IMR-90 (cell line): Measurements from ENCODE around the gene SLIT1. TPM values are rescaled to one million over a fixed set of nuclear protein-coding genes. Genes with fewer than 3 reads are reported as not detected.

Experiments
- ATAC-seq: fragments of 200-7000 bp; cut with Tn5 transposase; 2 replicates; pipeline ENCODE4 v1.9.1; 2020; ENCODE audit warnings: low read depth, mild to moderate bottlenecking, moderate library complexity
- BruUV-seq: library from RNA; stranded (reverse); fragments of 400-500 nt; replicated peaks from 2 replicates; lab custom pipeline; 2021; lab: Mats Ljungman, UMichigan
- CTCF ChIA-PET: fragments of 300-600 bp; formaldehyde crosslinking; extraction: SDS; loops from one replicate; lab custom pipeline; 2021; ENCODE audit warnings: antibody characterized with exemption; lab: Yijun Ruan, JAX
- POLR2A ChIA-PET: fragments of 300-600 bp; sonication (Branson Sonifier 250); formaldehyde crosslinking; loops from one replicate; lab custom pipeline; 2022; ENCODE audit warnings: antibody characterized with exemption; ENCODE audit not compliant: unreplicated experiment; lab: Charles Lee
- DNase-seq: peaks from one replicate; pipeline ENCODE4 v3.0.0; 2013
- H2AFZ ChIP-seq: replicated peaks from 2 replicates; pipeline ENCODE3; 2013; ENCODE audit warnings: low read length, mild to moderate bottlenecking; ENCODE audit not compliant: poor library complexity
- H2AK5ac ChIP-seq: 2 replicates; pipeline ENCODE4 v1.6.1; 2013; ENCODE audit warnings: low read depth, low read length, inconsistent platforms
- H2AK9ac ChIP-seq: replicated peaks from 2 replicates; pipeline ENCODE3; 2013; ENCODE audit warnings: mild to moderate bottlenecking, low read depth, low read length, moderate library complexity; ENCODE audit not compliant: poor library complexity
- H2BK120ac ChIP-seq: 2 replicates; pipeline ENCODE4 v1.6.1; 2013; ENCODE audit warnings: low read depth, low read length, inconsistent platforms
- H2BK15ac ChIP-seq: 3 replicates; pipeline ENCODE4 v1.6.1; 2013; ENCODE audit warnings: low read depth, low read length, inconsistent platforms
- H2BK20ac ChIP-seq: 2 replicates; pipeline ENCODE4 v1.6.1; 2013; ENCODE audit warnings: low read depth, mild to moderate bottlenecking, inconsistent platforms, low read length, moderate library complexity
- H2BK5ac ChIP-seq: 2 replicates; pipeline ENCODE4 v1.6.1; 2013; ENCODE audit warnings: mild to moderate bottlenecking, low read depth, low read length, inconsistent platforms; ENCODE audit not compliant: poor library complexity, severe bottlenecking
- H3K14ac ChIP-seq: replicated peaks from 2 replicates; pipeline ENCODE4 v1.6.1; 2013; ENCODE audit warnings: low read depth, low read length, inconsistent platforms
- H3K18ac ChIP-seq: 2 replicates; pipeline ENCODE4 v1.6.1; 2013; ENCODE audit warnings: low read depth, low read length, control low read depth
- H3K23ac ChIP-seq: 2 replicates; pipeline ENCODE4 v1.6.1; 2013; ENCODE audit warnings: low read depth, low read length, inconsistent platforms
- H3K27ac ChIP-seq: 2 replicates; pipeline ENCODE4 v1.5.1; 2013; ENCODE audit warnings: mild to moderate bottlenecking, control low read depth, low read length; ENCODE audit not compliant: insufficient read depth
- H3K27me3 ChIP-seq: 2 replicates; pipeline ENCODE4 v1.6.1; 2013; ENCODE audit warnings: low read length; ENCODE audit not compliant: control insufficient read depth, insufficient read depth
- H3K36me3 ChIP-seq: 2 replicates; pipeline ENCODE4 v1.6.1; 2013; ENCODE audit warnings: low read length, mixed read lengths; ENCODE audit not compliant: control insufficient read depth, insufficient read depth
- H3K4ac ChIP-seq: 2 replicates; pipeline ENCODE4 v1.6.1; 2013; ENCODE audit warnings: low read depth, low read length, inconsistent platforms
- H3K4me1 ChIP-seq: 2 replicates; pipeline ENCODE4 v1.6.1; 2013; ENCODE audit warnings: low read length, mixed read lengths; ENCODE audit not compliant: control insufficient read depth, insufficient read depth
- H3K4me2 ChIP-seq: 2 replicates; pipeline ENCODE4 v1.6.1; 2013; ENCODE audit warnings: low read depth, mild to moderate bottlenecking, control low read depth, low read length, moderate library complexity
- H3K4me3 ChIP-seq: 2 replicates; pipeline ENCODE4 v1.5.1; 2013; ENCODE audit warnings: low read depth, mild to moderate bottlenecking, control low read depth, low read length, moderate library complexity; ENCODE audit not compliant: insufficient read depth
- H3K56ac ChIP-seq: 2 replicates; pipeline ENCODE4 v1.6.1; 2013; ENCODE audit warnings: low read length, inconsistent platforms; ENCODE audit not compliant: insufficient read depth; ENCODE audit errors: extremely low read depth
- H3K79me1 ChIP-seq, 2 experiments: 2 replicates each; pipeline ENCODE4 v1.6.1; 2013; ENCODE audit warnings: low read length in 2 of 2, inconsistent platforms in 1 of 2, low read depth in 1 of 2
- H3K9ac ChIP-seq: 2 replicates; pipeline ENCODE4 v1.6.1; 2013; ENCODE audit warnings: low read depth, low read length, control low read depth
- H3K9me1 ChIP-seq: 2 replicates; pipeline ENCODE4 v1.6.1; 2013; ENCODE audit warnings: low read length, inconsistent platforms; ENCODE audit not compliant: insufficient read depth
- H3K9me3 ChIP-seq: 2 replicates; pipeline ENCODE4 v1.6.1; 2013; ENCODE audit warnings: low read length; ENCODE audit not compliant: control insufficient read depth, insufficient read depth
- H4K20me1 ChIP-seq: 2 replicates; pipeline ENCODE4 v1.6.1; 2013; ENCODE audit warnings: low read length, inconsistent platforms; ENCODE audit not compliant: insufficient read depth
- H4K5ac ChIP-seq: 2 replicates; pipeline ENCODE4 v1.6.1; 2013; ENCODE audit warnings: mild to moderate bottlenecking, low read depth, low read length, control low read depth
- H4K8ac ChIP-seq, 2 experiments: 2 replicates each; pipeline ENCODE4 v1.6.1; 2013; ENCODE audit warnings: low read depth in 2 of 2, low read length in 2 of 2, control low read depth in 1 of 2, inconsistent platforms in 1 of 2
- H4K91ac ChIP-seq: 2 replicates; pipeline ENCODE4 v1.6.1; 2013; ENCODE audit warnings: low read depth, low read length, inconsistent platforms; ENCODE audit not compliant: insufficient read depth
- BHLHE40 ChIP-seq: fragments of 150-350 bp; IDR thresholded peaks from 2 replicates; pipeline ENCODE4 v1.6.1; 2016; ENCODE audit warnings: mild to moderate bottlenecking, low read depth, low read length
- CEBPB ChIP-seq: IDR thresholded peaks from 2 replicates; pipeline ENCODE4 v1.6.1; 2012; ENCODE audit warnings: low read depth, low read length, improper control_type of control experiment
- CHD1 ChIP-seq: IDR thresholded peaks from 2 replicates; pipeline ENCODE4 v1.6.1; 2012; ENCODE audit warnings: low read depth, low read length, improper control_type of control experiment
- FOS ChIP-seq: fragments of 150-350 bp; IDR thresholded peaks from 2 replicates; pipeline ENCODE4 v1.6.1; 2016; ENCODE audit warnings: low read depth, low read length
- MAFK ChIP-seq: IDR thresholded peaks from 2 replicates; pipeline ENCODE4 v1.6.1; 2012; ENCODE audit warnings: low read depth, low read length, improper control_type of control experiment
- MAZ ChIP-seq: IDR thresholded peaks from 2 replicates; pipeline ENCODE4 v1.6.1; 2012; ENCODE audit warnings: low read depth, mild to moderate bottlenecking, low read length, improper control_type of control experiment, moderate library complexity, borderline replicate concordance
- MXI1 ChIP-seq: IDR thresholded peaks from 2 replicates; pipeline ENCODE4 v1.6.1; 2012; ENCODE audit warnings: low read depth, mild to moderate bottlenecking, low read length, moderate library complexity, borderline replicate concordance
- NFE2L2 ChIP-seq: fragments of 150-350 bp; IDR thresholded peaks from 2 replicates; pipeline ENCODE4 v1.6.1; 2016; ENCODE audit warnings: low read depth, mild to moderate bottlenecking, low read length
- POLR2A ChIP-seq: IDR thresholded peaks from 2 replicates; pipeline ENCODE4 v1.6.1; 2012; ENCODE audit warnings: mild to moderate bottlenecking, low read depth, low read length
- RAD21 ChIP-seq: IDR thresholded peaks from 2 replicates; pipeline ENCODE4 v1.6.1; 2012; ENCODE audit warnings: low read length, improper control_type of control experiment
- RCOR1 ChIP-seq: IDR thresholded peaks from 2 replicates; pipeline ENCODE4 v1.6.1; 2012; ENCODE audit warnings: mild to moderate bottlenecking, low read length, improper control_type of control experiment; ENCODE audit not compliant: insufficient replicate concordance
- RFX5 ChIP-seq: IDR thresholded peaks from 2 replicates; pipeline ENCODE4 v1.8.0; 2012; ENCODE audit warnings: low read depth, mild to moderate bottlenecking, low read length, moderate library complexity
- SMC3 ChIP-seq: fragments of 150-350 bp; IDR thresholded peaks from 2 replicates; pipeline ENCODE4 v1.6.1; 2016; ENCODE audit warnings: low read depth, mild to moderate bottlenecking, antibody characterized with exemption, low read length, moderate library complexity
- WGBS, 2 experiments: methylation state at CpG; one replicate each; pipeline versions ENCODE4 v1.1.5 to v1.1.7; 2013; ENCODE audit warnings: missing lambda C conversion rate in 2 of 2; ENCODE audit not compliant: insufficient read length in 1 of 2; ENCODE audit errors: extremely low coverage in 2 of 2; 5-methylcytosine and 5-hydroxymethylcytosine counted together
- dilution Hi-C: fragments of 300-500 bp; cut with HindIII; formaldehyde crosslinking; loops from one replicate; pipeline ENCODE4 v1.14.3; 2018; ENCODE audit warnings: low sequenced_read_pairs; ENCODE audit not compliant: unreplicated experiment
- in situ Hi-C: fragments of 300-500 bp; cut with MboI; formaldehyde crosslinking; loops from 3 replicates; pipeline ENCODE4 v1.14.3; 2019; ENCODE audit warnings: low sequenced_read_pairs, inconsistent platforms, mixed read lengths
- intact Hi-C: fragments of 100-400 bp; cut with micrococcal nuclease; formaldehyde crosslinking; loops from 2 replicates; pipeline ENCODE4 v1.10.0; 2022
- polyA plus RNA-seq, 3 experiments: library from polyadenylated mRNA; depleted of rRNA; stranded (reverse); fragments of >200 nt; gene quantifications; 2 replicates each; pipeline ENCODE4 v1.2.3, GENCODE V29; 2012; ENCODE audit warnings: low replicate concordance in 1 of 3
- total RNA-seq: library from RNA; depleted of rRNA; stranded (reverse); fragments of >200 nt; gene quantifications from 2 replicates; pipeline ENCODE4 v1.2.3, GENCODE V29; 2012
- TF ChIP-seq, protein P1 (sequence below): fragments of 150-350 bp; IDR thresholded peaks from 2 replicates; pipeline ENCODE4 v1.6.1; 2017; ENCODE audit warnings: mild to moderate bottlenecking, antibody characterized with exemption, low read length, low read depth
- TF ChIP-seq, protein P2 (sequence below): fragments of 150-350 bp; IDR thresholded peaks from 2 replicates; pipeline ENCODE4 v1.6.1; 2016; ENCODE audit warnings: low read depth, mild to moderate bottlenecking, low read length, moderate library complexity, borderline replicate concordance
- TF ChIP-seq, protein P3 (sequence below): conservative IDR thresholded peaks from 2 replicates; pipeline ENCODE4 v1.5.1; 2012; ENCODE audit warnings: mild to moderate bottlenecking, low read depth, low read length, improper control_type of control experiment

SLIT1 gene
- total and polyA plus RNA-seq, 2 of the 4 experiments (the other 2 are of a cell fraction) = under 0.01 TPM

DNA sequence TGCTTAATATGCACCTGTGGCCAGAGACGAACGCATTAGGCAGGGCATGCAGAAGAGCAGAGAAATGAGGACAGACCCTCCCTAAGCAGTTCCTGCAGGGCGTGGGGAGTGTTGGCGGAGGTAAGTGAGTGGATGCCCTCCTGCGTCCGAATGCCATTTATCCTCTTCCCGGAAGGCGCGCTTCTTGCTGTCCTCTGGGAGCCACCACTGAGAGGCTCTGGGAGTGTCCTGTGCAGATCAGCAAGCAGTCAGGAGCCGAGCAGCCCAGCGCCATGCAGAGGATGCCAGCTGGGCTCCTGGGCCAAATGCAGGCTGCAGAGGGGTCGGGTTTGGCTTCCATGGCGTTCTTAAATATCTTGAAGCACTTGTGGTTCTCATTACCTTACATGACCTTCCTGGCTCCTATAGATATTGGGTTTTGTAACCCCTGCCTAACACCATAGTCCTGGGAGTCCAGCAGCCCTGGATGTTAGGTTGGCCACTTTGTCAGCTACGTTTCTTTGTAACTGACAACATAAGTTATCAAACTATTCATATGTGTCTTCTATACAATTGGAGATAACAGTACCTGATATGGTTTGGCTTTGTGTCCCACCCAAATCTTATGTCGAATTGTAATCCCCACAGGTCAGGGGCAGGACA, 30.0 kb upstream of the SLIT1 start:
- Histone ChIP-seq H2AK9ac (no peak overlapping the region), H4K5ac (no peak overlapping the region), H3K4me2 (no peak overlapping the region), H3K4me3 (no peak overlapping the region), H4K20me1 (no peaks in the 10 kb centered on the region), H3K79me1 (no peaks in the 10 kb centered on the region; a peak in 1 of 4 replicates), H3K9me3 (no peaks in the 10 kb centered on the region), H3K4me1 (peaks cover 9% of the 10 kb centered on the region), H2BK15ac (no peak overlapping the region), H3K23ac (no peak overlapping the region), H2BK20ac (no peak overlapping the region), H2BK120ac (no peak overlapping the region), H2AK5ac (no peak overlapping the region), H3K9me1 (peaks cover 4% of the 10 kb centered on the region; the same call in 1 of the 2 replicates), H3K27ac (no peak overlapping the region), H2BK5ac (no peak overlapping the region), H3K36me3 (no peaks in the 10 kb centered on the region), H3K27me3 (no peaks in the 10 kb centered on the region), H3K14ac (no peak overlapping the region), H4K91ac (no peak overlapping the region), H4K8ac (no peak overlapping the region), H3K56ac (no peak overlapping the region), H3K4ac (no peak overlapping the region), H3K9ac (no peak overlapping the region), H2AFZ (no peak overlapping the region), H3K18ac (no peak overlapping the region)
- TF ChIP-seq, protein P1, sequence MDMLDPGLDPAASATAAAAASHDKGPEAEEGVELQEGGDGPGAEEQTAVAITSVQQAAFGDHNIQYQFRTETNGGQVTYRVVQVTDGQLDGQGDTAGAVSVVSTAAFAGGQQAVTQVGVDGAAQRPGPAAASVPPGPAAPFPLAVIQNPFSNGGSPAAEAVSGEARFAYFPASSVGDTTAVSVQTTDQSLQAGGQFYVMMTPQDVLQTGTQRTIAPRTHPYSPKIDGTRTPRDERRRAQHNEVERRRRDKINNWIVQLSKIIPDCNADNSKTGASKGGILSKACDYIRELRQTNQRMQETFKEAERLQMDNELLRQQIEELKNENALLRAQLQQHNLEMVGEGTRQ = no peak
- TF ChIP-seq RAD21 (no peak), CHD1 (no peak), RCOR1 (no peak), RFX5 (no peak), MAZ (no peak), MAFK (no peak), BHLHE40 (no peak), SMC3 (no peak), POLR2A (no peak), MXI1 (no peak), CEBPB (no peak), FOS (no peak), NFE2L2 (no peak)
- TF ChIP-seq, protein P2, sequence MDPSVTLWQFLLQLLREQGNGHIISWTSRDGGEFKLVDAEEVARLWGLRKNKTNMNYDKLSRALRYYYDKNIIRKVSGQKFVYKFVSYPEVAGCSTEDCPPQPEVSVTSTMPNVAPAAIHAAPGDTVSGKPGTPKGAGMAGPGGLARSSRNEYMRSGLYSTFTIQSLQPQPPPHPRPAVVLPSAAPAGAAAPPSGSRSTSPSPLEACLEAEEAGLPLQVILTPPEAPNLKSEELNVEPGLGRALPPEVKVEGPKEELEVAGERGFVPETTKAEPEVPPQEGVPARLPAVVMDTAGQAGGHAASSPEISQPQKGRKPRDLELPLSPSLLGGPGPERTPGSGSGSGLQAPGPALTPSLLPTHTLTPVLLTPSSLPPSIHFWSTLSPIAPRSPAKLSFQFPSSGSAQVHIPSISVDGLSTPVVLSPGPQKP = no peak
- TF ChIP-seq, protein P3, sequence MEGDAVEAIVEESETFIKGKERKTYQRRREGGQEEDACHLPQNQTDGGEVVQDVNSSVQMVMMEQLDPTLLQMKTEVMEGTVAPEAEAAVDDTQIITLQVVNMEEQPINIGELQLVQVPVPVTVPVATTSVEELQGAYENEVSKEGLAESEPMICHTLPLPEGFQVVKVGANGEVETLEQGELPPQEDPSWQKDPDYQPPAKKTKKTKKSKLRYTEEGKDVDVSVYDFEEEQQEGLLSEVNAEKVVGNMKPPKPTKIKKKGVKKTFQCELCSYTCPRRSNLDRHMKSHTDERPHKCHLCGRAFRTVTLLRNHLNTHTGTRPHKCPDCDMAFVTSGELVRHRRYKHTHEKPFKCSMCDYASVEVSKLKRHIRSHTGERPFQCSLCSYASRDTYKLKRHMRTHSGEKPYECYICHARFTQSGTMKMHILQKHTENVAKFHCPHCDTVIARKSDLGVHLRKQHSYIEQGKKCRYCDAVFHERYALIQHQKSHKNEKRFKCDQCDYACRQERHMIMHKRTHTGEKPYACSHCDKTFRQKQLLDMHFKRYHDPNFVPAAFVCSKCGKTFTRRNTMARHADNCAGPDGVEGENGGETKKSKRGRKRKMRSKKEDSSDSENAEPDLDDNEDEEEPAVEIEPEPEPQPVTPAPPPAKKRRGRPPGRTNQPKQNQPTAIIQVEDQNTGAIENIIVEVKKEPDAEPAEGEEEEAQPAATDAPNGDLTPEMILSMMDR = no peak
- in situ Hi-C loops (no loop called here), dilution Hi-C loops (no loop called here), intact Hi-C loops (no loop called here)
- CTCF ChIA-PET = interaction anchor here (1.0 kb wide), 1 partner anchor 178 kb away, joined by 3 read pairs; no protein-coding TSS in a partner anchor
- DNase-seq = no peak
- BruUV-seq = no TSS peak
- ATAC-seq = no peak
- POLR2A ChIA-PET = no interaction called here
- WGBS, 2 experiments = 94% methylated on average over 6 of the region's 15 CpGs; no CpG with 5 or more reads in 1 of the 2 experiments
